ENCODE results near the gene SLC9A6. TPM values are rescaled to one million over a fixed set of nuclear protein-coding genes. Genes with fewer than 3 reads are reported as not detected.

Gene SLC9A6
- total RNA-seq, 4 donors from 2014 or later, result 12.9 to 23.9 (median 18.7) TPM

- Histone ChIP-seq H3K36me3 (peaks cover 0 to 19% (median 0%) of the 10 kb centered on the region in 3 donors), H3K27me3 (no peaks in the 10 kb centered on the region), H3K4me1 (no peaks in the 10 kb centered on the region), H3K27ac (no peak overlapping the region), H3K9me3 (no peaks in the 10 kb centered on the region), H3K4me3 (no peak overlapping the region)
- TF ChIP-seq CTCF (IDR thresholded peaks at IDR 0.05) (no peak), POLR2A (IDR thresholded peaks at IDR 0.05) (no peak), EP300 (IDR thresholded peaks at IDR 0.05) (no peak)
- 44 to 59% methylated on average over 1 of the region's 1 CpG for WGBS, 2 donors
- DNase-seq (ENCODE audit: low spot score in 2 of 2), result no peak
These were observed 36.7 kb downstream of the SLC9A6 start for GRCh38 chrX:136021903-136022302.

GRCh38 chrX:136025091-136025490 lies 39.9 kb downstream of the SLC9A6 start:
- 65 to 71% methylated on average over 3 of the region's 3 CpGs for WGBS, 2 donors

GRCh38 chrX:136028383-136028984 lies 43.2 kb downstream of the SLC9A6 start:
- Histone ChIP-seq H3K4me3 (no peak overlapping the region), H3K9me3 (no peaks in the 10 kb centered on the region), H3K4me1 (peaks cover 0 to 24% (median 4%) of the 10 kb centered on the region in 4 donors), H3K36me3 (no peaks in the 10 kb centered on the region), H3K27ac (peak overlapping the region in 1 of 4 donors; percentile 81), H3K27me3 (peaks cover 0 to 3% of the 10 kb centered on the region in 2 donors)
- TF ChIP-seq CTCF (IDR thresholded peaks at IDR 0.05) (peak; percentile 29 to 75 (median 53)), POLR2A (IDR thresholded peaks at IDR 0.05) (no peak), EP300 (IDR thresholded peaks at IDR 0.05) (no peak)
- peak in 1 of 2 donors; percentile 24 for DNase-seq (ENCODE audit: low spot score in 2 of 2)

More at GRCh38 chrX:136025091-136025490, 39.9 kb downstream of the SLC9A6 start:
- DNase-seq (ENCODE audit: low spot score in 2 of 2), result no peak
- Histone ChIP-seq H3K27ac (no peak overlapping the region), H3K36me3 (peaks cover 0 to 8% (median 0%) of the 10 kb centered on the region in 3 donors), H3K9me3 (no peaks in the 10 kb centered on the region), H3K4me3 (no peak overlapping the region), H3K27me3 (no peaks in the 10 kb centered on the region), H3K4me1 (peaks cover 0 to 13% (median 0%) of the 10 kb centered on the region in 4 donors)
- no peak for TF ChIP-seq EP300 (IDR thresholded peaks at IDR 0.05)
- no peak for TF ChIP-seq POLR2A (IDR thresholded peaks at IDR 0.05)
- no peak for TF ChIP-seq CTCF (IDR thresholded peaks at IDR 0.05)

GRCh38 chrX:136029766-136030165 lies 44.5 kb downstream of the SLC9A6 start:
- H3K4me1 ChIP-seq, result peaks cover 0 to 37% (median 4%) of the 10 kb centered on the region in 4 donors
- no peak for DNase-seq (ENCODE audit: low spot score in 2 of 2)
- no peaks in the 10 kb centered on the region for H3K9me3 ChIP-seq
- no peak overlapping the region for H3K4me3 ChIP-seq
- WGBS, 2 donors, result 40 to 69% methylated on average over 2 of the region's 2 CpGs
- H3K27me3 ChIP-seq, result peaks cover 0 to 3% of the 10 kb centered on the region in 2 donors
- no peaks in the 10 kb centered on the region for H3K36me3 ChIP-seq
- TF ChIP-seq CTCF (IDR thresholded peaks at IDR 0.05) (no peak), POLR2A (IDR thresholded peaks at IDR 0.05) (no peak), EP300 (IDR thresholded peaks at IDR 0.05) (no peak)
- peak overlapping the region in 3 of 4 donors; percentile 64 to 81 (median 80) for H3K27ac ChIP-seq

GRCh38 chrX:136030303-136031191 lies 45.3 kb downstream of the SLC9A6 start:
- H3K27ac ChIP-seq, result peak overlapping the region; percentile 21 to 81 (median 72)

More at GRCh38 chrX:136030303-136031191, 45.3 kb downstream of the SLC9A6 start:
- no peaks in the 10 kb centered on the region for H3K9me3 ChIP-seq
- H3K27me3 ChIP-seq, result peaks cover 0 to 3% of the 10 kb centered on the region in 2 donors
- no peaks in the 10 kb centered on the region for H3K36me3 ChIP-seq
- 30 to 46% methylated on average over 9 of the region's 9 CpGs for WGBS, 2 donors
- no peak overlapping the region for H3K4me3 ChIP-seq
- DNase-seq (ENCODE audit: low spot score in 2 of 2), result peak; percentile 34 to 52
- peak in 1 of 2 donors; percentile 71 for TF ChIP-seq EP300 (IDR thresholded peaks at IDR 0.05)
- no peak for TF ChIP-seq POLR2A (IDR thresholded peaks at IDR 0.05)
- TF ChIP-seq CTCF (IDR thresholded peaks at IDR 0.05), result no peak
- H3K4me1 ChIP-seq, result peaks cover 0 to 38% (median 4%) of the 10 kb centered on the region in 4 donors
